HG03354 (cell line): Measurements from ENCODE around the gene NELFB.

Experiments used
- ATAC-seq: cut with Tn5 transposase; IDR thresholded peaks from one replicate; pipeline ENCODE4 v1.9.1; 2021; ENCODE audit warnings: mild to moderate bottlenecking; ENCODE audit not compliant: unreplicated experiment, poor library complexity, severe bottlenecking

Gene NELFB

GRCh38 chr9:137278061-137278701, 23.1 kb downstream of the NELFB start:
- ATAC-seq: no peak

GRCh38 chr9:137278721-137279711, 23.9 kb downstream of the NELFB start:
- ATAC-seq: no peak

- ATAC-seq: no peak
These were observed 24.8 kb downstream of the NELFB start for GRCh38 chr9:137279741-137280473.

GRCh38 chr9:137280474-137281344, 25.6 kb downstream of the NELFB start:
- no peak for ATAC-seq

GRCh38 chr9:137281345-137282116, 26.4 kb downstream of the NELFB start:
- ATAC-seq: no peak

GRCh38 chr9:137286975-137287383, 31.9 kb downstream of the NELFB start:
- ATAC-seq: peak; percentile 25

- no peak for ATAC-seq
These were observed 38.0 kb downstream of the NELFB start for GRCh38 chr9:137293094-137293481.

- no peak for ATAC-seq
These were observed 38.5 kb downstream of the NELFB start for GRCh38 chr9:137293482-137294090.

GRCh38 chr9:137294091-137294680, 39.1 kb downstream of the NELFB start:
- ATAC-seq: no peak

GRCh38 chr9:137294681-137295237, 39.6 kb downstream of the NELFB start:
- ATAC-seq: no peak

- peak; percentile 58 for ATAC-seq
These were observed 40.2 kb downstream of the NELFB start for GRCh38 chr9:137295238-137295811.

GRCh38 chr9:137295849-137296669, 40.9 kb downstream of the NELFB start:
- ATAC-seq: peak; percentile 5

GRCh38 chr9:137296670-137297664, 41.8 kb downstream of the NELFB start:
- no peak for ATAC-seq

GRCh38 chr9:137297966-137298365, 42.8 kb downstream of the NELFB start:
- no peak for ATAC-seq
